Lower lobe of right lung (tissue), 2 donors: ENCODE data around the gene MAPK11. TPM values are rescaled to one million over a fixed set of nuclear protein-coding genes. Genes with fewer than 3 reads are reported as not detected.
A peak's percentile ranks its signal among the peaks of the same experiment; 100 is the strongest.

Source experiments
- ATAC-seq, 2 donors: fragments of 200-7000 bp; cut with Tn5 transposase; one replicate each; pipeline ENCODE4 v1.9.1; 2020 to 2022; ENCODE audit warnings: mild to moderate bottlenecking in 2 of 2, moderate library complexity in 2 of 2
- DNase-seq: peaks from one replicate; pipeline ENCODE4 v3.0.0-alpha.2; 2020
- H3K27ac ChIP-seq: fragments of 200-600 bp; one replicate; pipeline ENCODE4 v1.8.0; 2022
- H3K27me3 ChIP-seq: fragments of 200-600 bp; one replicate; pipeline ENCODE4 v1.8.0; 2022; ENCODE audit warnings: low read depth
- H3K36me3 ChIP-seq: fragments of 200-600 bp; one replicate; pipeline ENCODE4 v1.8.0; 2022; ENCODE audit warnings: mild to moderate bottlenecking
- H3K4me1 ChIP-seq: fragments of 200-600 bp; one replicate; pipeline ENCODE4 v1.8.0; 2022
- H3K4me3 ChIP-seq: fragments of 200-600 bp; one replicate; pipeline ENCODE4 v1.8.0; 2022; ENCODE audit warnings: mild to moderate bottlenecking
- H3K9me3 ChIP-seq: fragments of 200-600 bp; one replicate; pipeline ENCODE4 v1.8.0; 2022
- intact Hi-C: fragments of 100-400 bp; cut with DNase I; formaldehyde crosslinking; loops from one replicate; pipeline ENCODE4 v1.11.0; 2022
- total RNA-seq: library from RNA; stranded (reverse); fragmentation: NEBNext Ultra II Directional; extraction: Animal tissue kit (Norgen Biotek cat#: 25700); gene quantifications from one replicate; pipeline ENCODE4 v1.2.1, GENCODE V29; 2021
- TF ChIP-seq, protein P1 (sequence below): fragments of 200-600 bp; IDR thresholded peaks from one replicate; pipeline ENCODE4 v1.8.0; 2022; ENCODE audit warnings: antibody characterized with exemption, mild to moderate bottlenecking
- donor health status: DM: no; HTN: yes; CAD: no; lungs with severe emphysema.

MAPK11 gene
- total RNA-seq, 1 donor from 2014 or later = 13.1 TPM

DNA sequence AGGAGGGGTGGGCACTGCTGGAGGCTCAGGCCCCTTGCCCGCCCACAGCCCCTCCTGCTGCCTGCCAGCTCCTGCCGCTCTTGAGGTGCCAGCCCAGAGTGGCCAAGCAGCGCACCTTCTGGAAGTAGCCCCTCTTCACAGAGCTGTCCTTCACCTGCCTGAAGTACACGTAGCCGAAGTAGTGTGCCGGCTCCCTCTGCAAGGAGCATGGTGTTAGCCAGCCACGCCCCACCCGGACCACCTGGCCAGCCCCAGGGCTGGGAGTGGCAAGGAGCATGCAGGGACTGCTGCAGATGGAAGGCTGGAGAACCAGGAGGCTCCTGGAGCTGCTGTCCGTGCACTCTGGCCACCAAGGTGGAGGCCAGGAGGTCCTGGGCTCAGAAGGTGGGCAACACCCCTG lies 47.0 kb upstream of the MAPK11 start:
- intact Hi-C loops = no loop called here
- no peak overlapping the region for H3K27ac ChIP-seq

DNA sequence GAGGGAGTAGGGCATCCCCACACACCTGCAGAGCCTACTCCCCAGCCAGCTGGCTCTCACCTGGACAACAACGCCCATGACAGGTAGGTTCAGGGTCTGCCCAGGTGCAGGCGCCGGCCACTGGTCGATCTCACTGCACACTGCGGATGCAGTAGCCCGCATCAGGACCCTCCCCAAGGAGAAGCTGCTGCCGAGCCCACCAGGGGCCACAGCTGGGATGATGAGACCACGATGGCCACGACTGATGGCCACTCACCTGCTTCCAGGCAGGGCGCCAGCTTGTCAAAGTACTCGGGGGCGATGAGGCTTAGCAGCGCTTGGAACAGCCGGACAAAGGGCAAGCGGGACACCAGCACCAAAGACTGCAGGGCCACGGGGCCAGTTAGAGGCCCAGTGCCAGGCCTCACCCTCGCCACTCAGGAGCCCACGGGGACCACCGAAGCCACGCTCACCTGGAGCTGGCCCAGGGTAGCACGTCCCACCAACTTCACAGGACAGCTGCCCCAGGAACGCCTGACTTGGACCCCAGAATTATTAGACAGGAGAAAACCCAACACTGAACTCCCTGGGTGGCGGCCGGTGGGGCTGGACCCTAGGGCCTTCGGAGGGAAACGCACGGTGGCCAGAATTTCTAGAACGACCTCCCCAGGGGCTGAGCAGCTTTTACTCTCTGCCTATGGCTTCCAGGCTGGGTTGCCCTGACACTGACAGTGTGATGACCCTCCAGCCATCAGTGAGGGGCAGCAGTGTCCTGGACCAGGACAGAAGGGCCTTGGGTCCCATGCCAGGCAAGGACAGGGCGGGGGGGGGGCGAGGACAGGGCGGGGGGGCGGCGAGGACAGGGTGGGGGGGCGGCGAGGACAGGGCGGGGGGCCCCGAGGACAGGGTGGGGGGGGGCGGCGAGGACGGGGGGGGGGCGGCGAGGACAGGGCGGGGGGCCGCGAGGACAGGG lies 46.2 kb upstream of the MAPK11 start:
- Histone ChIP-seq H3K36me3 (no peaks in the 10 kb centered on the region), H3K4me3 (no peak overlapping the region), H3K9me3 (no peaks in the 10 kb centered on the region), H3K27me3 (no peaks in the 10 kb centered on the region), H3K27ac (no peak overlapping the region), H3K4me1 (peaks cover 20% of the 10 kb centered on the region)
- intact Hi-C loops = no loop called here
- TF ChIP-seq, protein P1, sequence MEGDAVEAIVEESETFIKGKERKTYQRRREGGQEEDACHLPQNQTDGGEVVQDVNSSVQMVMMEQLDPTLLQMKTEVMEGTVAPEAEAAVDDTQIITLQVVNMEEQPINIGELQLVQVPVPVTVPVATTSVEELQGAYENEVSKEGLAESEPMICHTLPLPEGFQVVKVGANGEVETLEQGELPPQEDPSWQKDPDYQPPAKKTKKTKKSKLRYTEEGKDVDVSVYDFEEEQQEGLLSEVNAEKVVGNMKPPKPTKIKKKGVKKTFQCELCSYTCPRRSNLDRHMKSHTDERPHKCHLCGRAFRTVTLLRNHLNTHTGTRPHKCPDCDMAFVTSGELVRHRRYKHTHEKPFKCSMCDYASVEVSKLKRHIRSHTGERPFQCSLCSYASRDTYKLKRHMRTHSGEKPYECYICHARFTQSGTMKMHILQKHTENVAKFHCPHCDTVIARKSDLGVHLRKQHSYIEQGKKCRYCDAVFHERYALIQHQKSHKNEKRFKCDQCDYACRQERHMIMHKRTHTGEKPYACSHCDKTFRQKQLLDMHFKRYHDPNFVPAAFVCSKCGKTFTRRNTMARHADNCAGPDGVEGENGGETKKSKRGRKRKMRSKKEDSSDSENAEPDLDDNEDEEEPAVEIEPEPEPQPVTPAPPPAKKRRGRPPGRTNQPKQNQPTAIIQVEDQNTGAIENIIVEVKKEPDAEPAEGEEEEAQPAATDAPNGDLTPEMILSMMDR = no peak
- DNase-seq (no peak), ATAC-seq (no peak)

More for the DNA sequence above, 47.0 kb upstream of the MAPK11 start:
- Histone ChIP-seq H3K27me3 (no peaks in the 10 kb centered on the region), H3K4me3 (no peak overlapping the region), H3K4me1 (peaks cover 19% of the 10 kb centered on the region), H3K36me3 (no peaks in the 10 kb centered on the region), H3K9me3 (no peaks in the 10 kb centered on the region)
- TF ChIP-seq, protein P1 = no peak
- ATAC-seq = no peak
- DNase-seq = peak; percentile 48

DNA sequence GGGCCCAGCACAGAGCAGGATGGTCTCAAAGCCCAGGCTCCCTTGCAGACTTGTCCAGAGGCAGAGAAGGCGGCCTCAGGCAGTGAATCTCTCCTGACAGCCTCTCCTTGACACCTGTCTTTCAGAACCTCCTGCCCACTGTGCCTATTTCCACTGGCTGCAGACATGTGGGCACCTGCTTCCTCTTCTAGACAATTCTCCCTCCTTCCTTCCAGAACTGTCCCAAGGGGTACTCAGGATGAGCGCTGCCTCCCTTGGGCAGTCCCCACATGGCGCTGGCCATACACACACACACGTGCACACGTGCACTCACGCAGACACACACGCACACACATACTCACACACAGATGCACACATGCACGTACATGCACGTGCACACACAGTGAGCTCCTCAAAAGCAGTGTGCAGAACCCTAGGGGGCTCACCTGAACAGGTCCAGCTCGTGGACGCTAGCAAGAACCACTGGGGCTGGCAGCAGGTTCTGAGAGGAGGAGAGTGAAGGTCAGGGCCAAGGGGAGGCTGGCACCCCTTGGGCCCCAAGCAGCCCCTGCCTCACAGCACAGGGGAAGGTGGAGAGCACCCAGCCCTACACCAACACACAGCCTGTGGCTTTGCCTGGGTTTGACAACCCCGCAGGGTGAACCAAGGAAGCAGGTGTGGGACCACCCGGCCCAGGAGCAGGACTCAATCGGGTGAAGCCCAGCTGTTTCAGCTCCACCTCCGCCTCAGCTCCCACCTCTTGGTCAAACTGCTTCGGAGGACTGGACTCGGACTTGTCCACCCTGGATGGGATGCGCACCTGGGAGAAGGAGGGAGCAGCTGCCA lies 45.3 kb upstream of the MAPK11 start:
- DNase-seq (no peak), ATAC-seq (no peak)
- TF ChIP-seq, protein P1 = no peak
- Histone ChIP-seq H3K27me3 (no peaks in the 10 kb centered on the region), H3K27ac (no peak overlapping the region), H3K36me3 (no peaks in the 10 kb centered on the region), H3K4me1 (peaks cover 26% of the 10 kb centered on the region), H3K9me3 (no peaks in the 10 kb centered on the region), H3K4me3 (no peak overlapping the region)
- intact Hi-C loops = no loop called here

DNA sequence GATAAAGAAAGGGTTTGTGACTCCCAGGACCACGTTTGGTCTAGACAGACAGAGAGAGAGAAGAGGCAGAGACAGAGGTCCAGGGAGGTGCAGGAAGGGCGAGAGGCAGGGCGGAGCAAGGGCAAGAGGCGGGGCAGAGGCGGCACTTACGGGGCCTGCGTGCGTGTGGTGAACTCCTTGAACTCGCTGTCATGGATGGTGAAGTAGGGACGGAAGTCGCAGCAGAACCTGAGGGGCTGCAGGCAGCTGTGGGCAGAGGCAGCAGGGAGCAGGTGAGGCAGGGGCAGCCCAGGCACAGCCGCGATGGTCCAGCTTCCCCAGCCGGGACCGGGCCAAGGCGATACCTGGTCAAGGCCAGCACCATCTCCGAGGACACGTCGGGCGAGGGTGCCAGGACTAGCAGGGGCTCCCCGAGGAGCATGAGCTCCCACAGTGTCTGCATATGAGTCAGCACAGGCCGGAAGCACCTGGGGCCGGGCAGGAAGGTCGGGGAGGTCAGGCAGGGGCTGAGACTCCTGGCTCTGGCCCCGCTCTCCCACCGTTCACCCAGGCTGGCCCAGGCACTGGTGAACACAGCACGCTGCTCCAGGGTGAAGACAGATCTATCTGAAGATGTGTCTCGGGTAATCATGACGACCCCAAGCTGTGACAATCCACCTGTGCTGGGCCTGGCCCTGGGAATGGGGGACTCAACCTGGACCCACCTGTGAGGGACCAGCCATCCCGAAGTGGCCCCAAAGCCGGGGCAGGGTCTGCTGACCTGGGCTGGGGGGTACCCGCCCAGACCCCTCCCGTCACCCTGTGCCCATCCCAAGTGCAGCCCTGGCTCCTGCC lies 44.5 kb upstream of the MAPK11 start:
- peak overlapping the region; percentile 43 for H3K4me3 ChIP-seq
- peak; percentile 78 to 82 for ATAC-seq
- intact Hi-C loops = no loop called here

More for the DNA sequence above, 44.5 kb upstream of the MAPK11 start:
- peak overlapping the region; percentile 61 for H3K27ac ChIP-seq
- no peaks in the 10 kb centered on the region for H3K9me3 ChIP-seq
- TF ChIP-seq, protein P1 = no peak
- no peaks in the 10 kb centered on the region for H3K27me3 ChIP-seq
- H3K4me1 ChIP-seq = peaks cover 32% of the 10 kb centered on the region
- no peaks in the 10 kb centered on the region for H3K36me3 ChIP-seq
- peak; percentile 87 for DNase-seq
